Kidney (tissue), 14 donors: ENCODE measurements around the gene PANX2. TPM values are rescaled to one million over a fixed set of nuclear protein-coding genes. Genes with fewer than 3 reads are reported as not detected.
"Not testable (repeated sequence)": the region's sequence is repeated elsewhere in the genome, so short reads cannot be mapped to it uniquely, and the experiment has no call there.

ENCODE experiments used
- DNase-seq, 5 donors: peaks; one replicate each; pipeline ENCODE4 v3.0.0-alpha.2; 2013 to 2020
- FAIRE-seq: peaks from 2 replicates; lab custom pipeline; 2012; peaks lifted over from hg19 to GRCh38; lab: Jason Lieb, UNC
- H3K27ac ChIP-seq, 2 donors: one replicate each; pipeline ENCODE4 v1.7.0; 2013; ENCODE audit warnings: low read depth in 2 of 2, low read length in 2 of 2, inconsistent platforms in 1 of 2
- H3K27me3 ChIP-seq: one replicate; pipeline ENCODE4 v1.7.1; 2013; ENCODE audit warnings: low read length, inconsistent platforms; ENCODE audit not compliant: control insufficient read depth, insufficient read depth
- H3K36me3 ChIP-seq, 3 donors: one replicate each; pipeline versions ENCODE4 v1.7.0 to v1.7.1; 2013; ENCODE audit warnings: low read length in 3 of 3, control low read depth in 1 of 3, inconsistent platforms in 1 of 3; ENCODE audit not compliant: insufficient read depth in 3 of 3, control insufficient read depth in 2 of 3
- H3K4me1 ChIP-seq, 3 donors: one replicate each; pipeline versions ENCODE4 v1.7.0 to v1.7.1; 2013; ENCODE audit warnings: low read length in 3 of 3, inconsistent platforms in 1 of 3, low read depth in 1 of 3; ENCODE audit not compliant: control insufficient read depth in 2 of 3, insufficient read depth in 2 of 3
- H3K4me3 ChIP-seq, 3 donors: one replicate each; pipeline versions ENCODE4 v1.7.0 to v1.8.1; 2013; ENCODE audit warnings: low read length in 3 of 3, control low read depth in 1 of 3, inconsistent platforms in 1 of 3
- H3K9ac ChIP-seq, 3 donors: one replicate each; pipeline versions ENCODE4 v1.7.0 to v1.7.1; 2013; ENCODE audit warnings: low read length in 3 of 3, control low read depth in 1 of 3, inconsistent platforms in 1 of 3
- H3K9me3 ChIP-seq, 3 donors: one replicate each; pipeline versions ENCODE4 v1.7.0 to v1.7.1; 2013; ENCODE audit warnings: low read length in 3 of 3, control low read depth in 1 of 3, inconsistent platforms in 1 of 3; ENCODE audit not compliant: control insufficient read depth in 2 of 3, insufficient read depth in 1 of 3
- CTCF ChIP-seq: IDR thresholded peaks from 3 replicates; pipeline ENCODE4 v1.5.1; 2012; ENCODE audit warnings: mild to moderate bottlenecking, moderate library complexity, borderline replicate concordance; ENCODE audit not compliant: insufficient read depth; ENCODE audit errors: extremely low read depth
- intact Hi-C: fragments of 100-400 bp; cut with DNase I; formaldehyde crosslinking; loops from one replicate; pipeline ENCODE4 v1.11.1; 2022
- polyA plus RNA-seq: library from polyadenylated mRNA; stranded (reverse); fragments of 350-450 nt; fragmentation: Illumina TruSeq; extraction: RNeasy Lipid Tissue Mini Kit (QIAGEN cat#74804); gene quantifications from one replicate; pipeline ENCODE4 v1.2.3, GENCODE V29; 2014; ENCODE audit warnings: low read depth, low replicate concordance; ENCODE audit not compliant: insufficient read depth
- total RNA-seq: library from RNA; stranded (reverse); fragmentation: NEBNext Ultra II Directional; extraction: Animal tissue kit (Norgen Biotek cat#: 25700); gene quantifications from one replicate; pipeline ENCODE4 v1.2.1, GENCODE V29; 2021
- donor health status: control.
- donor health status: control.
- donor health status: control.
- donor health status: control.
- donor health status: control.
- donor health status: DM: yes; HTN: yes; CAD: no.
- donor health status: Normal renal cell carcinoma (clear cell type).

PANX2 gene
- total and polyA plus RNA-seq, 2 donors from 2014 or later, result 1.0 to 4.3 TPM

DNA sequence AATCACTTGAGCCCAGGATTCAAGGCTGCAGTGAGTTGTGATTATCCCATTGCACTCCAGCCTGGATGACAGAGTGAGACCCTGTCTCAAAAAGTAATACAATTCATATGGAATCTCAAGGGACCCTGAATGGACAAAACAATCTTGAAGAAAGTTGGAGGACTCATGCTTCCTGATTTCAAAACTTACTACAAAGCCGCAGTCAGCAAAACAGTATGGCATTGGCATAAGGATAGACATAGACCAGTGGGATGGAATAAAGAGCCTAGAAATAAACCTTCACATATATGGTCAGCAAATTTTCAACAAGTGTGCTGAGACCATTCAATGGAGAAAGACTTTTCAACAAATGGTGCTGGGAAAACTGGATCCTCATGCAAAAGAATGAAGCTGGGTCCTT is 32.8 kb downstream of the PANX2 start:
- FAIRE-seq, result no peak
- no peaks in the 10 kb centered on the region for H3K27me3 ChIP-seq
- no peak overlapping the region for H3K9ac ChIP-seq
- TF ChIP-seq CTCF, result no peak
- H3K36me3 ChIP-seq, result peaks cover 0 to 8% (median 5%) of the 10 kb centered on the region in 3 donors
- DNase-seq, result no peak
- intact Hi-C loops, result no loop called here
- H3K27ac ChIP-seq, result no peak overlapping the region
- no peaks in the 10 kb centered on the region for H3K9me3 ChIP-seq
- H3K4me1 ChIP-seq, result peaks cover 0 to 24% (median 19%) of the 10 kb centered on the region in 3 donors
- H3K4me3 ChIP-seq, result no peak overlapping the region

- Histone ChIP-seq H3K9me3 (no peaks in the 10 kb centered on the region), H3K4me1 (peaks cover 0 to 24% (median 18%) of the 10 kb centered on the region in 3 donors), H3K4me3 (no peak overlapping the region), H3K36me3 (peaks cover 0 to 12% (median 5%) of the 10 kb centered on the region in 3 donors), H3K9ac (no peak overlapping the region), H3K27ac (no peak overlapping the region), H3K27me3 (no peaks in the 10 kb centered on the region)
- no peak for FAIRE-seq
- intact Hi-C loops, result no loop called here
- no peak for TF ChIP-seq CTCF
- DNase-seq, result no peak
Measured at GRCh38 chr22:50204571-50204970, 34.0 kb downstream of the PANX2 start.

- H3K27ac ChIP-seq, H3K27me3 ChIP-seq, H3K9me3 ChIP-seq, intact Hi-C loops, FAIRE-seq, H3K4me3 ChIP-seq, H3K9ac ChIP-seq: not testable (repeated sequence)
- Histone ChIP-seq H3K36me3 (peaks cover 0 to 12% (median 5%) of the 10 kb centered on the region in 3 donors), H3K4me1 (peaks cover 0 to 24% (median 15%) of the 10 kb centered on the region in 3 donors)
- DNase-seq, result peak in 1 of 5 donors; percentile 50
Measured at GRCh38 chr22:50204998-50205397, 34.5 kb downstream of the PANX2 start.

GRCh38 chr22:50205781-50206569 is 35.4 kb downstream of the PANX2 start:
- Histone ChIP-seq H3K9me3 (no peaks in the 10 kb centered on the region), H3K27ac (no peak overlapping the region), H3K36me3 (peaks cover 0 to 19% (median 8%) of the 10 kb centered on the region in 3 donors), H3K4me3 (no peak overlapping the region), H3K4me1 (peaks cover 0 to 24% (median 15%) of the 10 kb centered on the region in 3 donors), H3K9ac (no peak overlapping the region), H3K27me3 (no peaks in the 10 kb centered on the region)
- TF ChIP-seq CTCF, result no peak
- DNase-seq, result peak in 1 of 5 donors; percentile 74
- FAIRE-seq, result no peak
- intact Hi-C loops, result no loop called here
